H9 (cell line): ENCODE data around the gene GLRX2. TPM values are rescaled to one million over a fixed set of nuclear protein-coding genes. Genes with fewer than 3 reads are reported as not detected.

Experiments used
- DNase-seq: peaks from one replicate; pipeline ENCODE4 v3.0.0-alpha.2; 2017
- H2AFZ ChIP-seq: one replicate; pipeline ENCODE4 v1.6.1; 2013; ENCODE audit warnings: mild to moderate bottlenecking, low read length, control low read depth, moderate library complexity
- H2AK5ac ChIP-seq: 2 replicates; pipeline ENCODE4 v1.6.1; 2013; ENCODE audit warnings: low read length, control low read depth, mixed read lengths; ENCODE audit not compliant: insufficient read length
- H2BK120ac ChIP-seq: one replicate; pipeline ENCODE4 v1.6.1; 2013; ENCODE audit warnings: low read depth, mild to moderate bottlenecking, low read length, control low read depth, inconsistent platforms; ENCODE audit not compliant: poor library complexity, severe bottlenecking
- H2BK12ac ChIP-seq: 2 replicates; pipeline ENCODE4 v1.6.1; 2013; ENCODE audit warnings: low read length, control low read depth, mixed read lengths, low read depth; ENCODE audit not compliant: insufficient read length
- H2BK15ac ChIP-seq: 2 replicates; pipeline ENCODE4 v1.6.1; 2013; ENCODE audit warnings: low read depth, low read length, control low read depth
- H2BK20ac ChIP-seq: one replicate; pipeline ENCODE4 v1.6.1; 2013; ENCODE audit warnings: low read depth, mild to moderate bottlenecking, low read length, control low read depth, inconsistent platforms; ENCODE audit not compliant: poor library complexity, severe bottlenecking
- H2BK5ac ChIP-seq: 2 replicates; pipeline ENCODE4 v1.6.1; 2013; ENCODE audit warnings: low read length, control low read depth, mixed read lengths; ENCODE audit not compliant: insufficient read length
- H3K14ac ChIP-seq: 2 replicates; pipeline ENCODE4 v1.6.1; 2013; ENCODE audit warnings: low read length, control low read depth; ENCODE audit not compliant: insufficient read depth
- H3K18ac ChIP-seq: 2 replicates; pipeline ENCODE4 v1.6.1; 2013; ENCODE audit warnings: low read depth, mild to moderate bottlenecking, mixed read lengths, low read length, control low read depth; ENCODE audit not compliant: insufficient read length
- H3K23ac ChIP-seq: 2 replicates; pipeline ENCODE4 v1.6.1; 2013; ENCODE audit warnings: low read length, control low read depth, mixed read lengths, low read depth; ENCODE audit not compliant: insufficient read length
- H3K23me2 ChIP-seq: 2 replicates; pipeline ENCODE4 v1.6.1; 2013; ENCODE audit warnings: low read depth, mild to moderate bottlenecking, mixed read lengths, low read length, control low read depth; ENCODE audit not compliant: insufficient read length, poor library complexity, severe bottlenecking
- H3K27ac ChIP-seq: 2 replicates; pipeline ENCODE4 v1.5.1; 2013; ENCODE audit warnings: low read length, control low read depth, mixed read lengths, low read depth; ENCODE audit not compliant: insufficient read length
- H3K27me3 ChIP-seq: 2 replicates; pipeline ENCODE4 v1.6.1; 2013; ENCODE audit warnings: low read length, control low read depth, inconsistent platforms; ENCODE audit not compliant: insufficient read depth
- H3K4ac ChIP-seq: 2 replicates; pipeline ENCODE4 v1.6.1; 2013; ENCODE audit warnings: low read depth, mild to moderate bottlenecking, control low read depth, inconsistent platforms, low read length, moderate library complexity
- H3K4me1 ChIP-seq: 2 replicates; pipeline ENCODE4 v1.6.1; 2013; ENCODE audit warnings: low read length, control low read depth, inconsistent platforms; ENCODE audit not compliant: insufficient read depth
- H3K4me2 ChIP-seq: 2 replicates; pipeline ENCODE4 v1.6.1; 2013; ENCODE audit warnings: low read length, control low read depth, mixed read lengths; ENCODE audit not compliant: insufficient read length, insufficient read depth
- H3K56ac ChIP-seq: 2 replicates; pipeline ENCODE4 v1.6.1; 2013; ENCODE audit warnings: low read depth, mild to moderate bottlenecking, mixed read lengths, low read length, control low read depth; ENCODE audit not compliant: insufficient read length
- H3K79me1 ChIP-seq: 2 replicates; pipeline ENCODE4 v1.6.1; 2013; ENCODE audit warnings: low read depth, mild to moderate bottlenecking, moderate library complexity, low read length, control low read depth, inconsistent platforms; ENCODE audit not compliant: insufficient read depth, poor library complexity, severe bottlenecking
- H3K79me2 ChIP-seq: 2 replicates; pipeline ENCODE4 v1.6.1; 2013; ENCODE audit warnings: low read length, control low read depth, inconsistent platforms; ENCODE audit not compliant: insufficient read depth
- H3K9ac ChIP-seq: 2 replicates; pipeline ENCODE4 v1.6.1; 2013; ENCODE audit warnings: low read length, control low read depth, mixed read lengths; ENCODE audit not compliant: insufficient read length; ENCODE audit errors: extremely low read depth
- H3K9me3 ChIP-seq: one replicate; pipeline ENCODE4 v1.6.1; 2013; ENCODE audit warnings: low read depth, low read length, inconsistent platforms; ENCODE audit not compliant: control insufficient read depth
- H3T11ph ChIP-seq: one replicate; pipeline ENCODE4 v1.6.1; 2013; ENCODE audit warnings: mild to moderate bottlenecking, low read length, control low read depth, inconsistent platforms
- H4K20me1 ChIP-seq: one replicate; pipeline ENCODE4 v1.6.1; 2013; ENCODE audit not compliant: control insufficient read depth, insufficient read length, insufficient read depth
- H4K5ac ChIP-seq: 2 replicates; pipeline ENCODE4 v1.6.1; 2013; ENCODE audit warnings: low read depth, mild to moderate bottlenecking, mixed read lengths, low read length, control low read depth; ENCODE audit not compliant: insufficient read length
- H4K8ac ChIP-seq: replicated peaks from 2 replicates; pipeline ENCODE4 v1.6.1; 2013; ENCODE audit warnings: low read length, control low read depth, mixed read lengths, low read depth; ENCODE audit not compliant: insufficient read length
- H4K91ac ChIP-seq: 2 replicates; pipeline ENCODE4 v1.6.1; 2013; ENCODE audit warnings: low read depth, mild to moderate bottlenecking, moderate library complexity, mixed read lengths, low read length, control low read depth; ENCODE audit not compliant: insufficient read length
- H3K27ac Mint-ChIP-seq, 3 experiments: 2 replicates in 2 of 3; 3 replicates in 1 of 3; pipeline ENCODE4 v1.8.0; 2020 to 2021; ENCODE audit warnings: mixed read lengths in 3 of 3, mild to moderate bottlenecking in 1 of 3, moderate library complexity in 1 of 3
- H3K27me3 Mint-ChIP-seq: 2 replicates; pipeline ENCODE4 v1.8.0; 2021; ENCODE audit warnings: low read depth, mild to moderate bottlenecking, moderate library complexity, mixed read lengths
- H3K36me3 Mint-ChIP-seq, 3 experiments: 2 replicates in 2 of 3; 3 replicates in 1 of 3; pipeline ENCODE4 v1.8.0; 2020 to 2021; ENCODE audit warnings: low read depth in 3 of 3, mixed read lengths in 3 of 3; ENCODE audit not compliant: insufficient read depth in 1 of 3
- H3K4me1 Mint-ChIP-seq, 2 experiments: 2 replicates each; pipeline ENCODE4 v1.8.0; 2020; ENCODE audit warnings: mixed read lengths in 2 of 2
- H3K4me3 Mint-ChIP-seq, 2 experiments: 2 replicates in 1 of 2; 3 replicates in 1 of 2; pipeline ENCODE4 v1.8.0; 2020 to 2021; ENCODE audit warnings: mild to moderate bottlenecking in 2 of 2, mixed read lengths in 2 of 2, moderate library complexity in 1 of 2
- H3K9me3 Mint-ChIP-seq, 2 experiments: 2 replicates in 1 of 2; 3 replicates in 1 of 2; pipeline ENCODE4 v1.8.0; 2020; ENCODE audit warnings: mild to moderate bottlenecking in 2 of 2, mixed read lengths in 2 of 2, moderate library complexity in 1 of 2
- CTCF ChIP-seq: fragments of 200-600 bp; sonication (generic); conservative IDR thresholded peaks from 3 replicates; pipeline ENCODE4 v1.8.0; 2021; ENCODE audit warnings: antibody characterized with exemption, mild to moderate bottlenecking
- WGBS: extraction: QIAGEN DNeasy Blood & Tissue Kit; methylation state at CpG from one replicate; pipeline ENCODE4 v1.1.7; 2013; ENCODE audit warnings: missing lambda C conversion rate, low lambda C conversion rate, mixed read lengths; ENCODE audit not compliant: insufficient read length; ENCODE audit errors: extremely low coverage; 5-methylcytosine and 5-hydroxymethylcytosine counted together
- total RNA-seq: library from RNA; stranded (reverse); gene quantifications from 2 replicates; pipeline ENCODE4 v1.2.1, GENCODE V29; 2021

Gene GLRX2
- total RNA-seq, 1 experiment from 2014 or later = 10.1 TPM

- Histone ChIP-seq H3K56ac (no peak overlapping the region), H2AFZ (no peak overlapping the region), H3K14ac (no peak overlapping the region), H2BK20ac (no peak overlapping the region), H2AK5ac (no peak overlapping the region), H3K18ac (no peak overlapping the region), H2BK5ac (no peak overlapping the region), H3K23me2 (no peaks in the 10 kb centered on the region), H4K5ac (no peak overlapping the region), H4K8ac (no peak overlapping the region), H4K20me1 (no peaks in the 10 kb centered on the region), H3K4me2 (no peak overlapping the region), H3K27me3 (no peaks in the 10 kb centered on the region; the same call in 1 of the 2 replicates), H2BK15ac (no peak overlapping the region), H3T11ph (no peak overlapping the region), H3K23ac (no peak overlapping the region), H3K79me2 (no peaks in the 10 kb centered on the region), H3K9ac (no peak overlapping the region), H3K9me3 (no peaks in the 10 kb centered on the region), H3K4ac (no peak overlapping the region), H2BK12ac (no peak overlapping the region), H3K4me1 (peaks cover 4% of the 10 kb centered on the region; the same call in 1 of the 2 replicates), H2BK120ac (no peak overlapping the region), H4K91ac (no peak overlapping the region), H3K79me1 (no peaks in the 10 kb centered on the region), H3K27ac (no peak overlapping the region)
- H3K4me3 Mint-ChIP-seq = no peak overlapping the region
- no peaks in the 10 kb centered on the region for H3K9me3 Mint-ChIP-seq
- H3K36me3 Mint-ChIP-seq = peaks cover 18 to 50% (median 45%) of the 10 kb centered on the region in 3 experiments; a peak in 6 of 7 replicates
- H3K27ac Mint-ChIP-seq = no peak overlapping the region
- H3K27me3 Mint-ChIP-seq = no peaks in the 10 kb centered on the region
- no CpG with 5 or more reads among the region's 1 CpG for WGBS
- H3K4me1 Mint-ChIP-seq = peaks cover 5% of the 10 kb centered on the region in 2 experiments
- DNase-seq = no peak
- no peak for TF ChIP-seq CTCF
These were observed 39.8 kb upstream of the GLRX2 start for GRCh38 chr1:193144999-193145398.
